WTC11 (cell line): ENCODE results near the gene NDUFV1.

Experiments used
- JUN ChIP-seq: sonication (generic); formaldehyde crosslinking; IDR thresholded peaks from 2 replicates; pipeline ENCODE4 v1.8.0; 2023; ENCODE audit warnings: mild to moderate bottlenecking, missing genetic modification reagents
- NFE2L1 ChIP-seq: sonication (generic); formaldehyde crosslinking; IDR thresholded peaks from 2 replicates; pipeline ENCODE4 v1.8.1; 2023; ENCODE audit warnings: missing genetic modification reagents
- TCF7 ChIP-seq: sonication (generic); formaldehyde crosslinking; IDR thresholded peaks from 2 replicates; pipeline ENCODE4 v1.8.0; 2022; ENCODE audit warnings: mild to moderate bottlenecking, low read depth, missing genetic modification reagents, moderate library complexity
- ZNF423 ChIP-seq: fragments of 250-450 bp; sonication (Bioruptor Pico); IDR thresholded peaks from 2 replicates; pipeline ENCODE4 v2.1.2; 2022; ENCODE audit warnings: mild to moderate bottlenecking, moderate library complexity
- TF ChIP-seq, protein P1 (sequence below): sonication (generic); formaldehyde crosslinking; conservative IDR thresholded peaks from 2 replicates; pipeline ENCODE4 v1.8.1; 2022; ENCODE audit warnings: mild to moderate bottlenecking, missing genetic modification reagents
- TF ChIP-seq, protein P2 (sequence below): fragments of 200-600 bp; IDR thresholded peaks from 2 replicates; pipeline ENCODE4 v1.8.0; 2022; ENCODE audit warnings: antibody characterized with exemption
- TF ChIP-seq, protein P3 (sequence below): sonication (generic); formaldehyde crosslinking; IDR thresholded peaks from 2 replicates; pipeline ENCODE4 v1.8.1; 2023; ENCODE audit warnings: mild to moderate bottlenecking, missing genetic modification reagents, moderate library complexity
- TF ChIP-seq, protein P4 (sequence below): sonication (generic); formaldehyde crosslinking; IDR thresholded peaks from 2 replicates; pipeline ENCODE4 v1.8.0; 2022; ENCODE audit warnings: mild to moderate bottlenecking, missing genetic modification reagents
- TF ChIP-seq, protein P5 (sequence below): sonication (generic); formaldehyde crosslinking; IDR thresholded peaks from 2 replicates; pipeline ENCODE4 v1.8.1; 2022; ENCODE audit warnings: low read depth, missing genetic modification reagents, borderline replicate concordance

DNA sequence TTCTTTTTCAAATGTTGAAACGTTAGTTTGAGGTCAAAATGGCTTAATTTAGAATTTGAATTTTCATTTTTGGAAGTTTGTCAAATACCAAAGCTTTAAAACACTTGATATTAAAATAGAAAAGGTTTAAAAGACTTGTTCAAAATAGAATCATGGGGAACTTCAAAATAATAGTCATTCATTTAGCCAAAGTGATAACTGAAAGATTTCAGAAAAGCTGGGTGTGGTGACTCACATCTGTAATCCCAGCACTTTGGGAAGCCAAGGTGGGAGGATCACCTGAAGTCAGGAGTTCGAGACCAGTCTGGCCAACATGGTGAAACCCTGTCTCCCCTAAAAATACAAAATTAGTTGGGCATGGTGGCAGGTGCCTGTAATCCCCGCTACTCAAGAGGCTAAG is 12.3 kb upstream of the NDUFV1 start:
- no peak for TF ChIP-seq JUN (CRISPR knock-in tag)
- TF ChIP-seq, protein P1, sequence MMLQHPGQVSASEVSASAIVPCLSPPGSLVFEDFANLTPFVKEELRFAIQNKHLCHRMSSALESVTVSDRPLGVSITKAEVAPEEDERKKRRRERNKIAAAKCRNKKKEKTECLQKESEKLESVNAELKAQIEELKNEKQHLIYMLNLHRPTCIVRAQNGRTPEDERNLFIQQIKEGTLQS (CRISPR knock-in tag) = no peak
- TF ChIP-seq, protein P2, sequence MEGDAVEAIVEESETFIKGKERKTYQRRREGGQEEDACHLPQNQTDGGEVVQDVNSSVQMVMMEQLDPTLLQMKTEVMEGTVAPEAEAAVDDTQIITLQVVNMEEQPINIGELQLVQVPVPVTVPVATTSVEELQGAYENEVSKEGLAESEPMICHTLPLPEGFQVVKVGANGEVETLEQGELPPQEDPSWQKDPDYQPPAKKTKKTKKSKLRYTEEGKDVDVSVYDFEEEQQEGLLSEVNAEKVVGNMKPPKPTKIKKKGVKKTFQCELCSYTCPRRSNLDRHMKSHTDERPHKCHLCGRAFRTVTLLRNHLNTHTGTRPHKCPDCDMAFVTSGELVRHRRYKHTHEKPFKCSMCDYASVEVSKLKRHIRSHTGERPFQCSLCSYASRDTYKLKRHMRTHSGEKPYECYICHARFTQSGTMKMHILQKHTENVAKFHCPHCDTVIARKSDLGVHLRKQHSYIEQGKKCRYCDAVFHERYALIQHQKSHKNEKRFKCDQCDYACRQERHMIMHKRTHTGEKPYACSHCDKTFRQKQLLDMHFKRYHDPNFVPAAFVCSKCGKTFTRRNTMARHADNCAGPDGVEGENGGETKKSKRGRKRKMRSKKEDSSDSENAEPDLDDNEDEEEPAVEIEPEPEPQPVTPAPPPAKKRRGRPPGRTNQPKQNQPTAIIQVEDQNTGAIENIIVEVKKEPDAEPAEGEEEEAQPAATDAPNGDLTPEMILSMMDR = no peak
- TF ChIP-seq, protein P3, sequence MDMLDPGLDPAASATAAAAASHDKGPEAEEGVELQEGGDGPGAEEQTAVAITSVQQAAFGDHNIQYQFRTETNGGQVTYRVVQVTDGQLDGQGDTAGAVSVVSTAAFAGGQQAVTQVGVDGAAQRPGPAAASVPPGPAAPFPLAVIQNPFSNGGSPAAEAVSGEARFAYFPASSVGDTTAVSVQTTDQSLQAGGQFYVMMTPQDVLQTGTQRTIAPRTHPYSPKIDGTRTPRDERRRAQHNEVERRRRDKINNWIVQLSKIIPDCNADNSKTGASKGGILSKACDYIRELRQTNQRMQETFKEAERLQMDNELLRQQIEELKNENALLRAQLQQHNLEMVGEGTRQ (CRISPR knock-in tag) = no peak
- TF ChIP-seq TCF7 (CRISPR knock-in tag) = no peak
- TF ChIP-seq, protein P4, sequence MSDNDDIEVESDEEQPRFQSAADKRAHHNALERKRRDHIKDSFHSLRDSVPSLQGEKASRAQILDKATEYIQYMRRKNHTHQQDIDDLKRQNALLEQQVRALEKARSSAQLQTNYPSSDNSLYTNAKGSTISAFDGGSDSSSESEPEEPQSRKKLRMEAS (CRISPR knock-in tag) = no peak
- TF ChIP-seq, protein P5, sequence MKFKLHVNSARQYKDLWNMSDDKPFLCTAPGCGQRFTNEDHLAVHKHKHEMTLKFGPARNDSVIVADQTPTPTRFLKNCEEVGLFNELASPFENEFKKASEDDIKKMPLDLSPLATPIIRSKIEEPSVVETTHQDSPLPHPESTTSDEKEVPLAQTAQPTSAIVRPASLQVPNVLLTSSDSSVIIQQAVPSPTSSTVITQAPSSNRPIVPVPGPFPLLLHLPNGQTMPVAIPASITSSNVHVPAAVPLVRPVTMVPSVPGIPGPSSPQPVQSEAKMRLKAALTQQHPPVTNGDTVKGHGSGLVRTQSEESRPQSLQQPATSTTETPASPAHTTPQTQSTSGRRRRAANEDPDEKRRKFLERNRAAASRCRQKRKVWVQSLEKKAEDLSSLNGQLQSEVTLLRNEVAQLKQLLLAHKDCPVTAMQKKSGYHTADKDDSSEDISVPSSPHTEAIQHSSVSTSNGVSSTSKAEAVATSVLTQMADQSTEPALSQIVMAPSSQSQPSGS = no peak
- no peak for TF ChIP-seq ZNF423
- TF ChIP-seq NFE2L1 (CRISPR knock-in tag) = no peak
